ENCODE results near the gene MSI2.

Gene MSI2

DNA sequence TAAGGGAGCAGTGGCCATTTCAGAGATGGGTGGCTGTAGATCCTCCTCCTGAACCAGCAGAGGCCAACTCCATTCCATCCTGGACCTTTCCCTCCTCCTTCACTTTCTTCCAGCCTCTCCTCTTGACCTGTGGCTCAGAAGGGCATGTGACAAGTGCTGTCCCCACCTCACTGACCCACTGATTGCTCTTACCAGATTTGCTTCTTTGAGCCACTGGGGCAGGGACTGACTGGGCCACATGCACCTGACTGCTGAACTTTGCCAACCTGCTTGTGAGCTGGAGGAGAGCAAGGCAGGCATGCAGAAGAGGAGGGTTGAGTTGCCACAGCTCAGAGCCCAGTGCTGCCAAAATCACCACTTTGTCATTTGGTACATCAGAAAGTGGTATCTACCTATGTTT is 68.3 kb downstream of the MSI2 start:
- Histone ChIP-seq H3K9me2 (replicated peaks; ENCODE audit: low read depth, low read length) (no peaks in the 10 kb centered on the region), H3K9ac (ENCODE audit: low read depth, low read length, poor library complexity, severe bottlenecking) (no peak overlapping the region), H3K4me1 (ENCODE audit: insufficient read depth, low read length, poor library complexity, severe bottlenecking) (peaks cover 12% of the 10 kb centered on the region), H3K4me3 (ENCODE audit: low read length, poor library complexity, severe bottlenecking) (no peak overlapping the region), H3K9me3 (ENCODE audit: insufficient read depth, low read depth, low read length) (no peaks in the 10 kb centered on the region), H2AFZ (ENCODE audit: low read length) (no peak overlapping the region), H4K20me1 (ENCODE audit: insufficient read depth, low read length, poor library complexity, severe bottlenecking) (peaks cover 99% of the 10 kb centered on the region), H3K27me3 (ENCODE audit: insufficient read depth, low read length, poor library complexity, severe bottlenecking) (no peaks in the 10 kb centered on the region), H3F3A (ENCODE audit: low read depth) (no peaks in the 10 kb centered on the region), H3K36me3 (ENCODE audit: insufficient read depth, low read length) (peaks cover 91% of the 10 kb centered on the region; the same call in 1 of the 2 replicates), H3K4me2 (ENCODE audit: low read depth, low read length, poor library complexity, severe bottlenecking) (no peak overlapping the region), H3K79me2 (ENCODE audit: insufficient read depth, low read length) (peaks cover 100% of the 10 kb centered on the region)
- TF ChIP-seq, protein P1, sequence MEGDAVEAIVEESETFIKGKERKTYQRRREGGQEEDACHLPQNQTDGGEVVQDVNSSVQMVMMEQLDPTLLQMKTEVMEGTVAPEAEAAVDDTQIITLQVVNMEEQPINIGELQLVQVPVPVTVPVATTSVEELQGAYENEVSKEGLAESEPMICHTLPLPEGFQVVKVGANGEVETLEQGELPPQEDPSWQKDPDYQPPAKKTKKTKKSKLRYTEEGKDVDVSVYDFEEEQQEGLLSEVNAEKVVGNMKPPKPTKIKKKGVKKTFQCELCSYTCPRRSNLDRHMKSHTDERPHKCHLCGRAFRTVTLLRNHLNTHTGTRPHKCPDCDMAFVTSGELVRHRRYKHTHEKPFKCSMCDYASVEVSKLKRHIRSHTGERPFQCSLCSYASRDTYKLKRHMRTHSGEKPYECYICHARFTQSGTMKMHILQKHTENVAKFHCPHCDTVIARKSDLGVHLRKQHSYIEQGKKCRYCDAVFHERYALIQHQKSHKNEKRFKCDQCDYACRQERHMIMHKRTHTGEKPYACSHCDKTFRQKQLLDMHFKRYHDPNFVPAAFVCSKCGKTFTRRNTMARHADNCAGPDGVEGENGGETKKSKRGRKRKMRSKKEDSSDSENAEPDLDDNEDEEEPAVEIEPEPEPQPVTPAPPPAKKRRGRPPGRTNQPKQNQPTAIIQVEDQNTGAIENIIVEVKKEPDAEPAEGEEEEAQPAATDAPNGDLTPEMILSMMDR (conservative IDR thresholded peaks at IDR 0.05; ENCODE audit: low read length): no peak
- no peak for TF ChIP-seq EZH2phosphoT487 (IDR thresholded peaks at IDR 0.05; ENCODE audit: borderline replicate concordance)

DNA sequence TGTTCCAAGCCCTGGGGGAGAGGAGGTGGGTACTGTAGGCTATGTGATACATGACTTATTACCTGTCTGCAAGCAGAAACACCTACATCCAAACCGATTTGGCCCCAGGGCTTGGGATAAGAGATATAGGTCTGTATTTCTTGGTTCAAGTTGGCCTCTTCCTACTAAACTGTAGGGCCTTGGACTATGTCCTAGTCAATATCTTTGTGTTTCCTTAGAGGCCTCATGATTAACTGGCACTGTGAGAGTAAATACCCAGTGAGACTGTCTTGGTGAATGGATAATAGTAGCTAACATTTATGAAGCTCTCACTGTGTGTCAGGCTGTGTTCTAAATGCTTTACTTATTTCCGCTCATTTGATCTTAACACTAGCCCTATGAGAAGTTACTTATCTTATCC is 70.0 kb downstream of the MSI2 start:
- Histone ChIP-seq H3K4me1 (ENCODE audit: insufficient read depth, low read length, poor library complexity, severe bottlenecking) (peaks cover 12% of the 10 kb centered on the region), H4K20me1 (ENCODE audit: insufficient read depth, low read length, poor library complexity, severe bottlenecking) (peaks cover 91% of the 10 kb centered on the region), H3F3A (ENCODE audit: low read depth) (no peaks in the 10 kb centered on the region), H3K9me2 (replicated peaks; ENCODE audit: low read depth, low read length) (no peaks in the 10 kb centered on the region), H2AFZ (ENCODE audit: low read length) (no peak overlapping the region), H3K9ac (ENCODE audit: low read depth, low read length, poor library complexity, severe bottlenecking) (no peak overlapping the region), H3K27me3 (ENCODE audit: insufficient read depth, low read length, poor library complexity, severe bottlenecking) (no peaks in the 10 kb centered on the region), H3K4me2 (ENCODE audit: low read depth, low read length, poor library complexity, severe bottlenecking) (no peak overlapping the region), H3K4me3 (ENCODE audit: low read length, poor library complexity, severe bottlenecking) (no peak overlapping the region), H3K9me3 (ENCODE audit: insufficient read depth, low read depth, low read length) (no peaks in the 10 kb centered on the region), H3K36me3 (ENCODE audit: insufficient read depth, low read length) (peaks cover 80% of the 10 kb centered on the region; the same call in 1 of the 2 replicates), H3K79me2 (ENCODE audit: insufficient read depth, low read length) (peaks cover 100% of the 10 kb centered on the region)
- TF ChIP-seq, protein P1 (conservative IDR thresholded peaks at IDR 0.05; ENCODE audit: low read length): no peak
- TF ChIP-seq EZH2phosphoT487 (IDR thresholded peaks at IDR 0.05; ENCODE audit: borderline replicate concordance): no peak

DNA sequence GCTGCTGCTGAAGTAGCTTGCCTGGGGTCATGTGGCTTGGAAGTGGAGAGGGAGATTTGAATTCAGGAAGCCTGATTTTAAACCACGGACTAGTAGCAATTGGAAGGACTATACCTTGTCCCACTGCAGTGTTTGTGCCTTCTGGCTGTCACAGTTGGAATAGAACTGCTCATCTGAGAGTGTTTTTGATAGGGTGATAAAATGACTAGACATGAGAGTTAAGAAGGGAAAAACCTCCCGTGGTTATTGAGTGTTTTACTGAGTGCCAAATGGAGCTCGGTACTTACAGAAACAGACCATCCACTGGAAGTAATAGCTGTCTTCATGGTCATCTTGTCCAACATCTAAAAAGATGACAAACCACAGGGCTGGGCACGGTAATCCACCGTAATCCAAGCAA is 70.4 kb downstream of the MSI2 start:
- TF ChIP-seq EZH2phosphoT487 (IDR thresholded peaks at IDR 0.05; ENCODE audit: borderline replicate concordance): no peak
- TF ChIP-seq, protein P1 (conservative IDR thresholded peaks at IDR 0.05; ENCODE audit: low read length): no peak

More for the DNA sequence above, 70.4 kb downstream of the MSI2 start:
- Histone ChIP-seq H3K27me3 (ENCODE audit: insufficient read depth, low read length, poor library complexity, severe bottlenecking) (no peaks in the 10 kb centered on the region), H3K9me2 (replicated peaks; ENCODE audit: low read depth, low read length) (no peaks in the 10 kb centered on the region), H3K9me3 (ENCODE audit: insufficient read depth, low read depth, low read length) (no peaks in the 10 kb centered on the region), H3K36me3 (ENCODE audit: insufficient read depth, low read length) (peaks cover 81% of the 10 kb centered on the region; the same call in 1 of the 2 replicates), H4K20me1 (ENCODE audit: insufficient read depth, low read length, poor library complexity, severe bottlenecking) (peaks cover 91% of the 10 kb centered on the region), H3K4me2 (ENCODE audit: low read depth, low read length, poor library complexity, severe bottlenecking) (no peak overlapping the region), H2AFZ (ENCODE audit: low read length) (no peak overlapping the region), H3K79me2 (ENCODE audit: insufficient read depth, low read length) (peaks cover 100% of the 10 kb centered on the region), H3K4me3 (ENCODE audit: low read length, poor library complexity, severe bottlenecking) (no peak overlapping the region), H3K4me1 (ENCODE audit: insufficient read depth, low read length, poor library complexity, severe bottlenecking) (peaks cover 12% of the 10 kb centered on the region), H3K9ac (ENCODE audit: low read depth, low read length, poor library complexity, severe bottlenecking) (no peak overlapping the region), H3F3A (ENCODE audit: low read depth) (no peaks in the 10 kb centered on the region)
